ENCODE measurements around the gene C10orf90.

Gene C10orf90

GRCh38 chr10:126593968-126594701 lies 76.4 kb downstream of the C10orf90 start:
- Mint-ChIP-seq H3K36me3 (ENCODE audit: low read depth) (no peaks in the 10 kb centered on the region), H3K4me3 (no peak overlapping the region), H3K9me3 (no peaks in the 10 kb centered on the region), H3K27me3 (ENCODE audit: low read depth) (no peaks in the 10 kb centered on the region), H3K4me1 (ENCODE audit: low read depth) (no peaks in the 10 kb centered on the region), H3K27ac (no peak overlapping the region)

GRCh38 chr10:126592901-126593300 lies 77.6 kb downstream of the C10orf90 start:
- H3K27me3 Mint-ChIP-seq (ENCODE audit: low read depth): no peaks in the 10 kb centered on the region
- H3K36me3 Mint-ChIP-seq (ENCODE audit: low read depth): no peaks in the 10 kb centered on the region
- no peaks in the 10 kb centered on the region for H3K9me3 Mint-ChIP-seq
- H3K27ac Mint-ChIP-seq: no peak overlapping the region
- H3K4me1 Mint-ChIP-seq (ENCODE audit: low read depth): no peaks in the 10 kb centered on the region
- no peak overlapping the region for H3K4me3 Mint-ChIP-seq

DNA sequence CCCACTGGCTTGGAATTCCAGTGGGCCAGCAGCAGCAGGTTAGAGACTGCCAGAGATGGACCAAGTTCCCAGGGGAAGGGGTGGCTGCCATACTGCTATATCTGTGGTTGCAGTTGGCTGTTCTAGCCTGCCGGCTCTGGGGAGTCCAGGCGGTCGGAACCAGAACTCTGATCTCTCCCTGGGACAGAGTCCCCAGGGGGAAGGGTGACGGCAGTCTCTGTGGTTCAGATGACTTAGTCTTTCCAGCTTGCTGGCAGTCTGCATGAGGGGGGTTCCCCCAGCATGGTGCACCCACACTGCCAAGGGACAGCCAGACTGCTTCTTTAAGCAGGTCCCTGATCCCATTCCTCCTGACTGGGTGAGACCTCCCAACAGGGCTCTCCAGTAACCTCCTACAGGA lies 82.5 kb downstream of the C10orf90 start:
- Mint-ChIP-seq H3K9me3 (no peaks in the 10 kb centered on the region), H3K27me3 (ENCODE audit: low read depth) (no peaks in the 10 kb centered on the region), H3K27ac (no peak overlapping the region), H3K4me3 (no peak overlapping the region), H3K4me1 (ENCODE audit: low read depth) (no peaks in the 10 kb centered on the region), H3K36me3 (ENCODE audit: low read depth) (no peaks in the 10 kb centered on the region)

GRCh38 chr10:126586878-126587277 lies 83.6 kb downstream of the C10orf90 start:
- Mint-ChIP-seq H3K4me3 (no peak overlapping the region), H3K27ac (no peak overlapping the region), H3K27me3 (ENCODE audit: low read depth) (no peaks in the 10 kb centered on the region), H3K36me3 (ENCODE audit: low read depth) (no peaks in the 10 kb centered on the region), H3K9me3 (no peaks in the 10 kb centered on the region), H3K4me1 (ENCODE audit: low read depth) (no peaks in the 10 kb centered on the region)

GRCh38 chr10:126586128-126586527 lies 84.4 kb downstream of the C10orf90 start:
- no peak overlapping the region for H3K4me3 Mint-ChIP-seq

DNA sequence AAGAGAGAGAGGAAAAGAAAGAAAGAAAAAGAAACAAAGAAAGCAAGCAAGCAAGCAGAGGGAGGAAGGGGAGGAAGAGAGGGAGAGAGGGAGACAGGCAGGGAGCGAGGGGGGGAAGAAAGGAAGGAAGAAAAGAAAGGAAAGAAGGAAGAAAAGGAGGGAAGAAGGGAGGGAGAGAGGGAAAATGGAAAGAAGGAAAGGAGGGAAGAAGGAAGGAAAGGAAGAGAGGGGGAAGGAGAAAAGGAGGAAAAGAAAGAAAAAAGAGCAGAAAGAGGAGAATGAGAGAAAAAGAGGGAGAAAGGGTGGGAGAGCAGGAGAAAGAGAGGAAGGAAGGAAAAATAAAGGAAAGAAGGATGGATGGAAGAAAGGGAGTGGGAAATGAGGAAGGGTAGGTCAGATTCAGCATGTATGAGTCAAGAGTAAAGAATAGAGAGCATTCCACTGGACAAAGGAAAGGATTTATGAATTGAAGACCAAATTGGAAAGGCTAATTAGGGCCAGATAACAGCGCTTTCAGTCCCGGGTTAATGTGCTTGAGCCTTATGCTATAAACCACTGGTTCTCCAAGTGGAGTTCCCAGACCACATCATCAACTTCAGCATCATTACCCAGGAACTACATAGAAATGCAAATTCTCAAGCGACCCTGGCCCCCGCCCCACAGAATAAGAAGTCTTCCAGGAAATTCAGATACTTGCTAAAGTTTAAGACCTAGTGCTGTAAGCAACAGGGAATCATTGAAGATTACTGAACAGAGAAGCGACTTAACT lies 85.1 kb downstream of the C10orf90 start:
- H3K4me3 Mint-ChIP-seq: no peak overlapping the region
- no peak overlapping the region for H3K27ac Mint-ChIP-seq
- no peaks in the 10 kb centered on the region for H3K27me3 Mint-ChIP-seq (ENCODE audit: low read depth)
- H3K4me1 Mint-ChIP-seq (ENCODE audit: low read depth): no peaks in the 10 kb centered on the region
- no peaks in the 10 kb centered on the region for H3K36me3 Mint-ChIP-seq (ENCODE audit: low read depth)
- H3K9me3 Mint-ChIP-seq: no peaks in the 10 kb centered on the region

More at GRCh38 chr10:126586128-126586527, 84.4 kb downstream of the C10orf90 start:
- Mint-ChIP-seq H3K4me1 (ENCODE audit: low read depth) (no peaks in the 10 kb centered on the region), H3K27ac (no peak overlapping the region), H3K9me3 (no peaks in the 10 kb centered on the region), H3K27me3 (ENCODE audit: low read depth) (no peaks in the 10 kb centered on the region), H3K36me3 (ENCODE audit: low read depth) (no peaks in the 10 kb centered on the region)

- H3K4me3 Mint-ChIP-seq: no peak overlapping the region
- H3K27ac Mint-ChIP-seq: no peak overlapping the region
- H3K27me3 Mint-ChIP-seq (ENCODE audit: low read depth): no peaks in the 10 kb centered on the region
- H3K36me3 Mint-ChIP-seq (ENCODE audit: low read depth): no peaks in the 10 kb centered on the region
- no peaks in the 10 kb centered on the region for H3K9me3 Mint-ChIP-seq
- H3K4me1 Mint-ChIP-seq (ENCODE audit: low read depth): no peaks in the 10 kb centered on the region
These were observed 85.7 kb downstream of the C10orf90 start for GRCh38 chr10:126584836-126585235.

DNA sequence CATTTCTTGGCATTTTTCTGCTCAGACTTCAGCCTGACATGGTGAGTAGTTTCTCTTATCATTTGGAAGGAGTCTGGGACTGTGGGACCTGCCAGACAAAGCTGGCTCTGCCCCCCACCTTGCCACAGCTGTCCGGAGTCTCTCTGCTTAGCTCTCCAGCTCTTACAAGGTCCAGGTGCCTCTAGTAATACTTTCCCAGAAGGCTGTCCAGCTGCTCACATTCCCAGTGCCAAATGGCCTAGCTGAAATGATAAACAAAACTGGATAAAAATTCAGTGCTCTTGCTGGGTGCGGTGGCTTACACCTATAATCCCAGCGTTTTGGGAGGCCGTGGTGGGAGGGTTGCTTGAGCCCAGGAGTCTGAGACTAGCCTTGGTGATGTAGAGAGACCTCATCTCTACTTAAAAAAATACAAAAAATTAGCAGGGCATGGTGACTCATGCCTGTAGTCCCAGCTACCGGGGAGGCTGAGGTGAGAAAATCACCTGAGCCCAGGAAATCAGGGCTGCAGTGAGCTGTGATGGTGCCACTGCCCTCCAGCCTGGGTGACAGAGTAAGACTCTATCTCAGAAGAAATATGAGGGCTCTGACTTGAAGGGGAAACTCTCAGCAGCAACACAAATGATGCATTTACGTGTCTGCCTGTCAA lies 86.8 kb downstream of the C10orf90 start:
- H3K9me3 Mint-ChIP-seq: no peaks in the 10 kb centered on the region
- H3K27me3 Mint-ChIP-seq (ENCODE audit: low read depth): no peaks in the 10 kb centered on the region
- H3K4me3 Mint-ChIP-seq: no peak overlapping the region
- H3K4me1 Mint-ChIP-seq (ENCODE audit: low read depth): no peaks in the 10 kb centered on the region
- no peaks in the 10 kb centered on the region for H3K36me3 Mint-ChIP-seq (ENCODE audit: low read depth)
- no peak overlapping the region for H3K27ac Mint-ChIP-seq

DNA sequence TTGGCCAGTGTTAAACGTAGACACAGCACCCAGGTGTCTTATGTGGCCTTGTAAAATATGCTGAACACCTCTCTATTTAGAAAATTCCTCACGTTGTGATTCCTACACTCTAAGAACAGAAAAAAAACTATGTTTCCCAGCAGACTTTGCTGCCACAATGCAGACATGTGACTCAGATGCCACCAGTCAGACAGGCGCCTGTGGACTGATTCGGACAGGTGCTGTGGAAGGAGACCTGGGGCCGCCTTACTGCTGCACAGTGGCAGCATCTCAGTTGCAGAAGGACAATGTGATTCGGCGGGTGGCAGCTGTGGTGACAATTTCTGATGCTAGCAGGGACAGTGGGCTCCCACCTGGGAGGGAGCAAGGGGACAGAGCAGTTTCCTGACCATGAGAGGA lies 88.8 kb downstream of the C10orf90 start:
- Mint-ChIP-seq H3K4me1 (ENCODE audit: low read depth) (no peaks in the 10 kb centered on the region), H3K36me3 (ENCODE audit: low read depth) (no peaks in the 10 kb centered on the region), H3K27ac (no peak overlapping the region), H3K9me3 (no peaks in the 10 kb centered on the region), H3K4me3 (no peak overlapping the region), H3K27me3 (ENCODE audit: low read depth) (no peaks in the 10 kb centered on the region)

GRCh38 chr10:126580873-126581647 lies 89.4 kb downstream of the C10orf90 start:
- H3K27ac Mint-ChIP-seq: no peak overlapping the region

GRCh38 chr10:126576336-126576735 lies 94.2 kb downstream of the C10orf90 start:
- Mint-ChIP-seq H3K36me3 (ENCODE audit: low read depth) (no peaks in the 10 kb centered on the region), H3K27ac (no peak overlapping the region), H3K4me3 (no peak overlapping the region), H3K4me1 (ENCODE audit: low read depth) (no peaks in the 10 kb centered on the region), H3K27me3 (ENCODE audit: low read depth) (no peaks in the 10 kb centered on the region), H3K9me3 (no peaks in the 10 kb centered on the region)

More at GRCh38 chr10:126580873-126581647, 89.4 kb downstream of the C10orf90 start:
- Mint-ChIP-seq H3K4me3 (no peak overlapping the region), H3K36me3 (ENCODE audit: low read depth) (no peaks in the 10 kb centered on the region), H3K4me1 (ENCODE audit: low read depth) (no peaks in the 10 kb centered on the region), H3K9me3 (no peaks in the 10 kb centered on the region), H3K27me3 (ENCODE audit: low read depth) (no peaks in the 10 kb centered on the region)

- Mint-ChIP-seq H3K4me1 (ENCODE audit: low read depth) (no peaks in the 10 kb centered on the region), H3K36me3 (ENCODE audit: low read depth) (no peaks in the 10 kb centered on the region), H3K9me3 (peaks cover 4% of the 10 kb centered on the region), H3K27ac (no peak overlapping the region), H3K4me3 (no peak overlapping the region), H3K27me3 (ENCODE audit: low read depth) (no peaks in the 10 kb centered on the region)
These were observed 99.6 kb downstream of the C10orf90 start for GRCh38 chr10:126570621-126571602.

- H3K4me1 Mint-ChIP-seq (ENCODE audit: low read depth): no peaks in the 10 kb centered on the region
- H3K36me3 Mint-ChIP-seq (ENCODE audit: low read depth): no peaks in the 10 kb centered on the region
- no peaks in the 10 kb centered on the region for H3K27me3 Mint-ChIP-seq (ENCODE audit: low read depth)
- H3K4me3 Mint-ChIP-seq: no peak overlapping the region
- H3K9me3 Mint-ChIP-seq: peaks cover 4% of the 10 kb centered on the region
- no peak overlapping the region for H3K27ac Mint-ChIP-seq
These were observed 100.3 kb downstream of the C10orf90 start for GRCh38 chr10:126570245-126570570.
